ENCODE measurements around the gene MROH7.

GRCh38 chr1:54721719-54722118 is 80.1 kb downstream of the MROH7 start:
- TF ChIP-seq POLR2AphosphoS5 (IDR thresholded peaks at IDR 0.05), result no peak
- TF ChIP-seq CTCF (IDR thresholded peaks at IDR 0.05; ENCODE audit: poor library complexity, severe bottlenecking), result no peak
- no peak for TF ChIP-seq EZH2 (IDR thresholded peaks at IDR 0.05; ENCODE audit: borderline replicate concordance, insufficient read depth, low read length, poor library complexity, severe bottlenecking)
- TF ChIP-seq SMC3 (conservative IDR thresholded peaks at IDR 0.05; ENCODE audit: poor library complexity), result no peak

Measured in neural cell (in vitro differentiated cells).